Measurements from ENCODE around the gene PFKFB1. TPM values are rescaled to one million over a fixed set of nuclear protein-coding genes. Genes with fewer than 3 reads are reported as not detected.

PFKFB1 gene
- total RNA-seq, 1 experiment from 2014 or later, result not detected

- Histone ChIP-seq H3K4me1 (ENCODE audit: insufficient read depth, low read length, poor library complexity, severe bottlenecking) (no peaks in the 10 kb centered on the region), H3K36me3 (ENCODE audit: insufficient read depth, low read length, poor library complexity, severe bottlenecking) (no peaks in the 10 kb centered on the region), H3K9me3 (ENCODE audit: low read depth, low read length, poor library complexity, severe bottlenecking) (no peaks in the 10 kb centered on the region), H3K27ac (ENCODE audit: low read depth, low read length, poor library complexity, severe bottlenecking) (no peak overlapping the region), H3K4me3 (ENCODE audit: low read depth, low read length, poor library complexity, severe bottlenecking) (no peak overlapping the region), H3K27me3 (replicated peaks; ENCODE audit: insufficient read depth, low read depth, low read length, poor library complexity) (no peaks in the 10 kb centered on the region)
- TF ChIP-seq EZH2 (IDR thresholded peaks at IDR 0.05; ENCODE audit: borderline replicate concordance, low read depth, low read length, poor library complexity, severe bottlenecking) (no peak), CTCF (conservative IDR thresholded peaks at IDR 0.05; ENCODE audit: low read depth, low read length) (no peak)
- intact Hi-C loops (cut with micrococcal nuclease; ENCODE audit: unreplicated experiment), result no loop called here
- no peak for DNase-seq (ENCODE audit: low spot score)
- ChIA-PET POLR2A (ENCODE audit: low non-redundant PET) (no interaction called here), CTCF (no interaction called here)
- no TSS peak for BruUV-seq (replicated peaks)
These were observed 20.9 kb upstream of the PFKFB1 start for GRCh38 chrX:55014897-55015299.

GRCh38 chrX:55011294-55011693 is 17.3 kb upstream of the PFKFB1 start:
- ChIA-PET POLR2A (ENCODE audit: low non-redundant PET) (no interaction called here), CTCF (no interaction called here)
- Histone ChIP-seq H3K9me3 (ENCODE audit: low read depth, low read length, poor library complexity, severe bottlenecking) (no peaks in the 10 kb centered on the region), H3K27ac (ENCODE audit: low read depth, low read length, poor library complexity, severe bottlenecking) (no peak overlapping the region), H3K4me3 (ENCODE audit: low read depth, low read length, poor library complexity, severe bottlenecking) (no peak overlapping the region), H3K36me3 (ENCODE audit: insufficient read depth, low read length, poor library complexity, severe bottlenecking) (peaks cover 3% of the 10 kb centered on the region), H3K27me3 (replicated peaks; ENCODE audit: insufficient read depth, low read depth, low read length, poor library complexity) (no peaks in the 10 kb centered on the region), H3K4me1 (ENCODE audit: insufficient read depth, low read length, poor library complexity, severe bottlenecking) (no peaks in the 10 kb centered on the region)
- TF ChIP-seq CTCF (conservative IDR thresholded peaks at IDR 0.05; ENCODE audit: low read depth, low read length) (peak; percentile 37; the same call in 1 of the 2 replicates), EZH2 (IDR thresholded peaks at IDR 0.05; ENCODE audit: borderline replicate concordance, low read depth, low read length, poor library complexity, severe bottlenecking) (no peak)
- no TSS peak for BruUV-seq (replicated peaks)
- DNase-seq (ENCODE audit: low spot score), result peak; percentile 19
- intact Hi-C loops (cut with micrococcal nuclease; ENCODE audit: unreplicated experiment), result no loop called here

- BruUV-seq (replicated peaks), result no TSS peak
- TF ChIP-seq EZH2 (IDR thresholded peaks at IDR 0.05; ENCODE audit: borderline replicate concordance, low read depth, low read length, poor library complexity, severe bottlenecking) (no peak), CTCF (conservative IDR thresholded peaks at IDR 0.05; ENCODE audit: low read depth, low read length) (no peak)
These were observed 14.8 kb upstream of the PFKFB1 start for GRCh38 chrX:55008571-55009358.

More at GRCh38 chrX:55008571-55009358, 14.8 kb upstream of the PFKFB1 start:
- H3K27ac ChIP-seq (ENCODE audit: low read depth, low read length, poor library complexity, severe bottlenecking), result no peak overlapping the region
- intact Hi-C loops (cut with micrococcal nuclease; ENCODE audit: unreplicated experiment), result no loop called here
- ChIA-PET POLR2A (ENCODE audit: low non-redundant PET) (no interaction called here), CTCF (no interaction called here)
- no peaks in the 10 kb centered on the region for H3K4me1 ChIP-seq (ENCODE audit: insufficient read depth, low read length, poor library complexity, severe bottlenecking)
- H3K9me3 ChIP-seq (ENCODE audit: low read depth, low read length, poor library complexity, severe bottlenecking), result no peaks in the 10 kb centered on the region
- DNase-seq (ENCODE audit: low spot score), result peak; percentile 4
- no peak overlapping the region for H3K4me3 ChIP-seq (ENCODE audit: low read depth, low read length, poor library complexity, severe bottlenecking)
- peaks cover 6% of the 10 kb centered on the region for H3K36me3 ChIP-seq (ENCODE audit: insufficient read depth, low read length, poor library complexity, severe bottlenecking)
- H3K27me3 ChIP-seq (replicated peaks; ENCODE audit: insufficient read depth, low read depth, low read length, poor library complexity), result no peaks in the 10 kb centered on the region
